ENCODE measurements around the gene FUNDC2. TPM values are rescaled to one million over a fixed set of nuclear protein-coding genes. Genes with fewer than 3 reads are reported as not detected.

The FUNDC2 gene
- total and polyA plus RNA-seq, 2 of the 4 experiments (the other 2 are of a cell fraction): 42.5 to 51.7 TPM

GRCh38 chrX:155028129-155028528, 1.5 kb downstream of the FUNDC2 start:
- in situ Hi-C loops (cut with MboI; ENCODE audit: low sequenced_read_pairs): no loop called here
- CTCF ChIA-PET: interaction anchor here (1.5 kb wide), 1 partner anchor 21 kb away, joined by 5 read pairs; no protein-coding TSS in a partner anchor
- no peak overlapping the region for H3K27ac ChIP-seq (ENCODE audit: insufficient read depth, low read length)

More at GRCh38 chrX:155028129-155028528, 1.5 kb downstream of the FUNDC2 start:
- no peaks in the 10 kb centered on the region for H3K4me1 ChIP-seq (ENCODE audit: control insufficient read depth, insufficient read depth, low read length)
- ATAC-seq (ENCODE audit: low read depth): no peak
- no peak overlapping the region for H2BK120ac ChIP-seq (ENCODE audit: low read depth, low read length)
- no peaks in the 10 kb centered on the region for H3K9me3 ChIP-seq (ENCODE audit: control insufficient read depth, insufficient read depth, low read length)
- no peak overlapping the region for H2AK9ac ChIP-seq (replicated peaks; ENCODE audit: low read depth, low read length, poor library complexity)
- H2AK5ac ChIP-seq (ENCODE audit: low read depth, low read length): no peak overlapping the region
- no peaks in the 10 kb centered on the region for H3K36me3 ChIP-seq (ENCODE audit: control insufficient read depth, insufficient read depth, low read length)
- dilution Hi-C loops (cut with HindIII; ENCODE audit: low sequenced_read_pairs, unreplicated experiment): no loop called here
- H4K8ac ChIP-seq (ENCODE audit: low read depth in 2 of 2, low read length in 2 of 2): no peak overlapping the region
- H3K4ac ChIP-seq (ENCODE audit: low read depth, low read length): no peak overlapping the region
- no peaks in the 10 kb centered on the region for H3K9me1 ChIP-seq (ENCODE audit: insufficient read depth, low read length)
- H2BK5ac ChIP-seq (ENCODE audit: low read depth, low read length, poor library complexity, severe bottlenecking): no peak overlapping the region
- peaks cover 0 to 7% of the 10 kb centered on the region in 2 experiments; a peak in 2 of 4 replicates for H3K79me1 ChIP-seq (ENCODE audit: low read depth in 1 of 2, low read length in 2 of 2)
- no peak overlapping the region for H2AFZ ChIP-seq (replicated peaks; ENCODE audit: low read length, poor library complexity)
- DNase-seq: no peak
- no CpG with 5 or more reads among the region's 3 CpGs for WGBS, 2 experiments (ENCODE audit: extremely low coverage in 2 of 2, insufficient read length in 1 of 2)
- peak overlapping the region; percentile 89; the same call in 1 of the 2 replicates for H3K4me2 ChIP-seq (ENCODE audit: low read depth, low read length)
- no peaks in the 10 kb centered on the region for H4K20me1 ChIP-seq (ENCODE audit: insufficient read depth, low read length)
- H3K23ac ChIP-seq (ENCODE audit: low read depth, low read length): no peak overlapping the region
- TF ChIP-seq SMC3 (IDR thresholded peaks at IDR 0.05; ENCODE audit: low read depth, low read length) (no peak), USF2 (IDR thresholded peaks at IDR 0.05; ENCODE audit: low read depth, low read length) (no peak), ELK1 (IDR thresholded peaks at IDR 0.05; ENCODE audit: borderline replicate concordance, low read depth, low read length) (no peak), RFX5 (IDR thresholded peaks at IDR 0.05; ENCODE audit: low read depth, low read length) (no peak), RCOR1 (IDR thresholded peaks at IDR 0.05; ENCODE audit: insufficient replicate concordance, low read length) (no peak), CHD1 (IDR thresholded peaks at IDR 0.05; ENCODE audit: low read depth, low read length) (no peak), CEBPB (IDR thresholded peaks at IDR 0.05; ENCODE audit: low read depth, low read length) (no peak)
- H2BK15ac ChIP-seq (ENCODE audit: low read depth, low read length): no peak overlapping the region
- intact Hi-C loops (cut with micrococcal nuclease): no loop called here
- no TSS peak for BruUV-seq (replicated peaks)
- POLR2A ChIA-PET (ENCODE audit: unreplicated experiment): no interaction called here
- H3K56ac ChIP-seq (ENCODE audit: extremely low read depth, insufficient read depth, low read length): no peak overlapping the region
- H4K91ac ChIP-seq (ENCODE audit: insufficient read depth, low read depth, low read length): no peak overlapping the region
- no peak overlapping the region for H3K14ac ChIP-seq (replicated peaks; ENCODE audit: low read depth, low read length)
- no peak overlapping the region for H4K5ac ChIP-seq (ENCODE audit: low read depth, low read length)
- H3K9ac ChIP-seq (ENCODE audit: low read depth, low read length): peak overlapping the region; percentile 59; the same call in 1 of the 2 replicates
- H2BK20ac ChIP-seq (ENCODE audit: low read depth, low read length): no peak overlapping the region
- H3K27me3 ChIP-seq (ENCODE audit: control insufficient read depth, insufficient read depth, low read length): no peaks in the 10 kb centered on the region; the same call in 1 of the 2 replicates
- no peak overlapping the region for H3K18ac ChIP-seq (ENCODE audit: low read depth, low read length)
- H3K4me3 ChIP-seq (ENCODE audit: insufficient read depth, low read depth, low read length): no peak overlapping the region

Data from IMR-90 (cell line).